ENCODE data around the gene DYNLL2.
"Not testable (repeated sequence)": the region's sequence is repeated elsewhere in the genome, so short reads cannot be mapped to it uniquely, and the experiment has no call there.

DYNLL2 gene

GRCh38 chr17:58073266-58073665 lies 10.0 kb upstream of the DYNLL2 start:
- not testable (repeated sequence) for DNase-seq

GRCh38 chr17:58074406-58074805 lies 8.8 kb upstream of the DYNLL2 start:
- not testable (repeated sequence) for DNase-seq

- DNase-seq, result no peak
These were observed 3.8 kb upstream of the DYNLL2 start for GRCh38 chr17:58079300-58080033.

GRCh38 chr17:58081646-58082340 lies 1.4 kb upstream of the DYNLL2 start:
- DNase-seq, result no peak

GRCh38 chr17:58082341-58082869 lies 814 bp upstream of the DYNLL2 start:
- DNase-seq, result no peak

GRCh38 chr17:58083491-58084316 lies 485 bp downstream of the DYNLL2 start:
- no peak for DNase-seq

GRCh38 chr17:58084317-58084981 lies 1.2 kb downstream of the DYNLL2 start:
- no peak for DNase-seq

- no peak for DNase-seq
These were observed 2.0 kb downstream of the DYNLL2 start for GRCh38 chr17:58085039-58085715.

- DNase-seq, result no peak
These were observed 3.7 kb downstream of the DYNLL2 start for GRCh38 chr17:58086953-58087352.

GRCh38 chr17:58088624-58089023 lies 5.4 kb downstream of the DYNLL2 start:
- no peak for DNase-seq

GRCh38 chr17:58089111-58089510 lies 5.9 kb downstream of the DYNLL2 start:
- no peak for DNase-seq

GRCh38 chr17:58091024-58091567 lies 7.9 kb downstream of the DYNLL2 start:
- DNase-seq, result no peak

- DNase-seq, result no peak
These were observed 9.0 kb downstream of the DYNLL2 start for GRCh38 chr17:58092101-58092796.

GRCh38 chr17:58092797-58093385 lies 9.7 kb downstream of the DYNLL2 start:
- no peak for DNase-seq

GRCh38 chr17:58094118-58094517 lies 10.9 kb downstream of the DYNLL2 start:
- DNase-seq, result no peak

GRCh38 chr17:58096892-58097291 lies 13.7 kb downstream of the DYNLL2 start:
- DNase-seq, result no peak

- no peak for DNase-seq
These were observed 14.3 kb downstream of the DYNLL2 start for GRCh38 chr17:58097384-58098088.

GRCh38 chr17:58100506-58100905 lies 17.3 kb downstream of the DYNLL2 start:
- DNase-seq, result no peak

- not testable (repeated sequence) for DNase-seq
These were observed 18.7 kb downstream of the DYNLL2 start for GRCh38 chr17:58101898-58102297.

GRCh38 chr17:58105093-58105492 lies 21.9 kb downstream of the DYNLL2 start:
- no peak for DNase-seq

All from cerebellar nuclear complex (tissue), 1 donor.